Glutamatergic neuron (in vitro differentiated cells): ENCODE results near the gene NOVA2. TPM values are rescaled to one million over a fixed set of nuclear protein-coding genes. Genes with fewer than 3 reads are reported as not detected.

ENCODE experiments used
- DNase-seq: peaks from one replicate; pipeline ENCODE4 v3.0.0; 2022
- H3K27ac Mint-ChIP-seq: one replicate; pipeline ENCODE4 v1.8.0; 2020; ENCODE audit warnings: mild to moderate bottlenecking, mixed read lengths, inconsistent platforms; ENCODE audit not compliant: unreplicated experiment
- H3K27me3 Mint-ChIP-seq: one replicate; pipeline ENCODE4 v1.8.0; 2020; ENCODE audit warnings: mild to moderate bottlenecking, moderate library complexity, mixed read lengths, inconsistent platforms; ENCODE audit not compliant: unreplicated experiment
- H3K36me3 Mint-ChIP-seq: one replicate; pipeline ENCODE4 v1.8.0; 2020; ENCODE audit warnings: mild to moderate bottlenecking, mixed read lengths, inconsistent platforms; ENCODE audit not compliant: unreplicated experiment
- H3K4me1 Mint-ChIP-seq: one replicate; pipeline ENCODE4 v1.8.0; 2020; ENCODE audit warnings: mild to moderate bottlenecking, low read depth, mixed read lengths, inconsistent platforms; ENCODE audit not compliant: unreplicated experiment
- H3K4me3 Mint-ChIP-seq: one replicate; pipeline ENCODE4 v1.8.0; 2020; ENCODE audit warnings: mild to moderate bottlenecking, mixed read lengths, inconsistent platforms; ENCODE audit not compliant: unreplicated experiment
- H3K9me3 Mint-ChIP-seq: one replicate; pipeline ENCODE4 v1.8.0; 2020; ENCODE audit warnings: mild to moderate bottlenecking, moderate library complexity, mixed read lengths, inconsistent platforms; ENCODE audit not compliant: unreplicated experiment
- CTCF ChIP-seq: fragments of 200-600 bp; sonication (generic); IDR thresholded peaks from one replicate; pipeline ENCODE4 v1.5.0; 2021; ENCODE audit not compliant: partially characterized antibody, unreplicated experiment
- total RNA-seq: library from RNA; stranded (reverse); fragmentation: NEBNext Ultra II Directional; extraction: Animal tissue kit (Norgen Biotek cat#: 25700); gene quantifications from one replicate; pipeline ENCODE4 v1.2.1, GENCODE V29; 2021; ENCODE audit not compliant: unreplicated experiment

Gene NOVA2
- total RNA-seq, 1 donor from 2014 or later: 163 TPM

GRCh38 chr19:45901912-45902650, 71.6 kb downstream of the NOVA2 start, which contains the start of gene MYPOP:
MYPOP (minus strand) TSS chr19:45902613; CDS start chr19:45901773, 840 bp downstream.
- Mint-ChIP-seq H3K36me3 (peaks cover 10% of the 10 kb centered on the region), H3K4me3 (peak within 1 kb of the TSS; percentile 96), H3K4me1 (peaks cover 1% of the 10 kb centered on the region), H3K9me3 (peaks cover 13% of the 10 kb centered on the region), H3K27ac (peak within 1 kb of the TSS; percentile 72), H3K27me3 (peaks cover 13% of the 10 kb centered on the region)
- DNase-seq: no peak
- no peak for TF ChIP-seq CTCF

DNA sequence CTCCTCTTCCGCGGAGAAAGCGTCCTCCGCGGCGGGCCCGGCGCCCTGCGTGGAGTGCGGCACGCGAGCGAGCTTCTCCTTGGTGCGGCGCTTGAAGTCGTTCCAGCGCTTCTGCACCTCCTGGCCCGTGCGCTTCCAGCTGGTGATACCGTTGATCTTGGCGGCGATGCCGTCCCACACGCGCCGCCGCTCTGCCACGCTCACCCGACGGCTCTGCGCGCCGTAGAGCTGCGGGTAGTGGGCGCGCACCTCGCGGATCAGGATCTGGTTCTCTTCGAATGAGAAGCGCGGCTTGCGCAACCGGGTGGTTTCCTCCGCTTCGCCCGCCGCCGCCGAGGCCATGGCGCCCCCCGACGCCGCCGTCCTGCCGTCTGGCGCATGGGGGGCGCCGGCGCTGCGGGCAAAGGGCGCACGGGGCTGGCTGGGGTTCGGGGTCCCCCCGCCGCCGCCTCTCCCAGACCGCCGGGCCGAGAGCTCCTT, 72.2 kb downstream of the NOVA2 start:
- H3K27me3 Mint-ChIP-seq: peaks cover 13% of the 10 kb centered on the region
- H3K9me3 Mint-ChIP-seq: peaks cover 11% of the 10 kb centered on the region
- peaks cover 1% of the 10 kb centered on the region for H3K4me1 Mint-ChIP-seq
- H3K27ac Mint-ChIP-seq: no peak overlapping the region
- no peak overlapping the region for H3K4me3 Mint-ChIP-seq
- TF ChIP-seq CTCF: no peak
- DNase-seq: peak; percentile 43
- peaks cover 10% of the 10 kb centered on the region for H3K36me3 Mint-ChIP-seq

- H3K36me3 Mint-ChIP-seq: peaks cover 10% of the 10 kb centered on the region
- peaks cover 10% of the 10 kb centered on the region for H3K9me3 Mint-ChIP-seq
- peaks cover 13% of the 10 kb centered on the region for H3K27me3 Mint-ChIP-seq
- H3K4me3 Mint-ChIP-seq: peak overlapping the region; percentile 52
- peaks cover 1% of the 10 kb centered on the region for H3K4me1 Mint-ChIP-seq
- no peak for DNase-seq
- H3K27ac Mint-ChIP-seq: no peak overlapping the region
- TF ChIP-seq CTCF: no peak
These were observed 72.8 kb downstream of the NOVA2 start for GRCh38 chr19:45900738-45901431.

DNA sequence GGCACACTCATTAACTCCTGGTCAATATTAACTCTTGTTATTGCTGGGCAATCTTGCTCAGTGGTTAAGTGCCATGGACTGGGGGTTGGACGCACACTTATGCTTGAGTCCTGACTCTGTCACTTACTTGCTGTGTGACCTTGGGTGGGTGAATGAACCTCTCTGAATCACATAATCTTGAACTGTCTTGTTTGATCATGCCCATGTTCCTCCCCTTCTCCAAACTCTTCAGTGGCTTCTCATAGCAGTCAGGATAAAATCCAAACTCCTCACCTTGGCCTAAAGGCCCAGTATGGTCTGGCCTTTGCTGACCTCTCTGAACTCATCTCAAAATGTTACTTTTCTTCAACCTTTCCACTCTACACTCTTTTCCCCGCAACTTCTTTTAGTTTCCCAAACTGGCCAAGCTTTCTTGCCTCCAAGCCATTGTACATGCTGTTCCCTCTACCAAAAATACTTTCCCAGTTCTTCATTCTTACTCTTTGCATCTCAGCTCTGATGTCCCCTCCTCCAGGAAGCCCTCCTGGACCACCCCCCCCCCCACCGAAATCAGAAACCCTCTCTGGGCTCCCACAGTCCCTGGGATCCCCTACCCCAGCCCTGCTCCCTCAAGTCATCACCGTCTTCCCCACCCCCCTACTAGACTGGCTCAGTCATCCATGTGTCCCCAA, 73.6 kb downstream of the NOVA2 start:
- peaks cover 1% of the 10 kb centered on the region for H3K4me1 Mint-ChIP-seq
- peaks cover 12% of the 10 kb centered on the region for H3K9me3 Mint-ChIP-seq
- H3K27me3 Mint-ChIP-seq: peaks cover 13% of the 10 kb centered on the region
- no peak overlapping the region for H3K27ac Mint-ChIP-seq
- H3K36me3 Mint-ChIP-seq: peaks cover 10% of the 10 kb centered on the region
- no peak for TF ChIP-seq CTCF
- no peak for DNase-seq
- H3K4me3 Mint-ChIP-seq: peak overlapping the region; percentile 52
